ENCODE data around the gene IL10RB. TPM values are rescaled to one million over a fixed set of nuclear protein-coding genes. Genes with fewer than 3 reads are reported as not detected.

IL10RB gene
- total and polyA plus RNA-seq, 2 of the 13 experiments (the other 11 are each of a cell fraction or from before 2014, with no cell fraction given), result 17.4 to 18.2 TPM

- peak; percentile 83; the same call in 1 of the 2 replicates for TF ChIP-seq ZFP91 (CRISPR knock-in tag; IDR thresholded peaks at IDR 0.05; ENCODE audit: borderline replicate concordance)
- TF ChIP-seq, protein P1, sequence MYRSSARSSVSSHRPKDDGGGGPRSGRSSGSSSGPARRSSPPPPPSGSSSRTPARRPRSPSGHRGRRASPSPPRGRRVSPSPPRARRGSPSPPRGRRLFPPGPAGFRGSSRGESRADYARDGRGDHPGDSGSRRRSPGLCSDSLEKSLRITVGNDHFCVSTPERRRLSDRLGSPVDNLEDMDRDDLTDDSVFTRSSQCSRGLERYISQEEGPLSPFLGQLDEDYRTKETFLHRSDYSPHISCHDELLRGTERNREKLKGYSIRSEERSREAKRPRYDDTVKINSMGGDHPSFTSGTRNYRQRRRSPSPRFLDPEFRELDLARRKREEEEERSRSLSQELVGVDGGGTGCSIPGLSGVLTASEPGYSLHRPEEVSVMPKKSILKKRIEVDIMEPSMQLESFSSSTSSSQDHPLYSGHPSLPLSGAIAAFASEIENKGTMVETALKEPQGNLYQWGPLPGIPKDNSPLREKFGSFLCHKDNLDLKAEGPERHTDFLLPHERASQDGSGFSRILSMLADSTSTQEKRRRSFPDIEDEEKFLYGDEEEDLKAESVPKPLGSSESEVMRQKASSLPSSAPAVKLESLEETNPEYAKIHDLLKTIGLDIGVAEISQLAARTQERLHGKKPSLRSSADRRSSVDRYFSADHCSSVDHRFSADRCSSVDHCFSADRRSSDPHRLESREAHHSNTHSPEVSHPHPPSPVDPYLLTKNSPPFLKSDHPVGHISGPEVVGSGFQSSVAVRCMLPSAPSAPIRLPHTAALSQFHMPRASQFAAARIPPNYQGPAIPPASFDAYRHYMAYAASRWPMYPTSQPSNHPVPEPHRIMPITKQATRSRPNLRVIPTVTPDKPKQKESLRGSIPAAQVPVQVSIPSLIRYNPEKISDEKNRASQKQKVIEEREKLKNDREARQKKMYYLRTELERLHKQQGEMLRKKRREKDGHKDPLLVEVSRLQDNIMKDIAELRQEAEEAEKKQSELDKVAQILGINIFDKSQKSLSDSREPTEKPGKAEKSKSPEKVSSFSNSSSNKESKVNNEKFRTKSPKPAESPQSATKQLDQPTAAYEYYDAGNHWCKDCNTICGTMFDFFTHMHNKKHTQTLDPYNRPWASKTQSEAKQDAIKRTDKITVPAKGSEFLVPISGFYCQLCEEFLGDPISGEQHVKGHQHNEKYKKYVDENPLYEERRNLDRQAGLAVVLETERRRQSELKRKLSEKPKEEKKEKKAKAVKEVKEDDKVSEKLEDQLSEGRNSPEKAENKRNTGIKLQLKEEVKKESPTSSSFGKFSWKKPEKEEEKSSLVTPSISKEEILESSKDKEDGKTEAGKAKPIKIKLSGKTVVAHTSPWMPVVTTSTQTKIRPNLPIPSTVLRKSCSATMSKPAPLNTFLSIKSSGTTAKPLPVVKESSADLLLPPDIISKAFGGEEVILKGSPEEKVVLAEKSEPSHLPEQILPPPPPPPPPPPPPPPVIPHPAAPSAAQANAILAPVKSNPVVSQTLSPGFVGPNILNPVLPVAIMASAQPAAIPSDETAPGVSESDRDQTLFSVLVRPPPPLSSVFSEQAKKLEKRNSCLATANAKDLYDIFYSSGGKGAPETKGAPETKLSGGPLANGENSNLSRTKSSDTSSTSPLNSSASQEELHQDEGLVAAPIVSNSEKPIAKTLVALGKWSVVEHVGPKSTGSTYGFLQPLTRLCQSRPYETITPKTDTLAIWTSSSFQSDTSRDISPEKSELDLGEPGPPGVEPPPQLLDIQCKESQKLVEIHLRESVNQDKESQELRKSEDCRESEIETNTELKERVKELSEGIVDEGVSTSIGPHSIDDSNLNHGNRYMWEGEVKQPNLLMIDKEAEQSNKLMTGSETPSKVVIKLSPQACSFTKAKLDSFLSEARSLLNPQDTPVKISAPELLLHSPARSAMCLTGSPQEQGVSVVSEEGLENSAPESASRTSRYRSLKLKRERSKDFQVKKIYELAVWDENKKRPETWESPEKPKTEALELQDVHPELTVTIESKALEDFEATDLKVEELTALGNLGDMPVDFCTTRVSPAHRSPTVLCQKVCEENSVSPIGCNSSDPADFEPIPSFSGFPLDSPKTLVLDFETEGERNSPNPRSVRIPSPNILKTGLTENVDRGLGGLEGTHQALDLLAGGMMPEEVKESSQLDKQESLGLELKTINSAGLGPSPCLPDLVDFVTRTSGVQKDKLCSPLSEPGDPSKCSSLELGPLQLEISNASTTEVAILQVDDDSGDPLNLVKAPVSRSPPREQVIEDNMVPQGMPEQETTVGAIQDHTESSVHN (CRISPR knock-in tag; IDR thresholded peaks at IDR 0.05), result no peak
- peak; percentile 90 for TF ChIP-seq SALL1 (CRISPR knock-in tag; IDR thresholded peaks at IDR 0.05)
- TF ChIP-seq HES4 (CRISPR knock-in tag; IDR thresholded peaks at IDR 0.05; ENCODE audit: borderline replicate concordance), result no peak
- TF ChIP-seq, protein P2, sequence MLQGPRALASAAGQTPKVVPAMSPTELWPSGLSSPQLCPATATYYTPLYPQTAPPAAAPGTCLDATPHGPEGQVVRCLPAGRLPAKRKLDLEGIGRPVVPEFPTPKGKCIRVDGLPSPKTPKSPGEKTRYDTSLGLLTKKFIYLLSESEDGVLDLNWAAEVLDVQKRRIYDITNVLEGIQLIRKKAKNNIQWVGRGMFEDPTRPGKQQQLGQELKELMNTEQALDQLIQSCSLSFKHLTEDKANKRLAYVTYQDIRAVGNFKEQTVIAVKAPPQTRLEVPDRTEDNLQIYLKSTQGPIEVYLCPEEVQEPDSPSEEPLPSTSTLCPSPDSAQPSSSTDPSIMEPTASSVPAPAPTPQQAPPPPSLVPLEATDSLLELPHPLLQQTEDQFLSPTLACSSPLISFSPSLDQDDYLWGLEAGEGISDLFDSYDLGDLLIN (CRISPR knock-in tag; IDR thresholded peaks at IDR 0.05; ENCODE audit: borderline replicate concordance), result peak; percentile 52; the same call in 1 of the 2 replicates
- TF ChIP-seq KLF13 (CRISPR knock-in tag; IDR thresholded peaks at IDR 0.05), result no peak
- no peak; the same call in 1 of the 2 replicates for TF ChIP-seq FOSL2 (CRISPR knock-in tag; IDR thresholded peaks at IDR 0.05)
- TF ChIP-seq MAFF (IDR thresholded peaks at IDR 0.05; ENCODE audit: low read depth, low read length), result no peak
- TF ChIP-seq ZNF891 (CRISPR knock-in tag; IDR thresholded peaks at IDR 0.05), result peak; percentile 81
- peak; percentile 38; the same call in 1 of the 2 replicates for TF ChIP-seq NFYB (CRISPR knock-in tag; IDR thresholded peaks at IDR 0.05)
- no peak; the same call in 1 of the 2 replicates for TF ChIP-seq ZNF782 (CRISPR knock-in tag; IDR thresholded peaks at IDR 0.05; ENCODE audit: borderline replicate concordance)
- TF ChIP-seq ZBTB39 (CRISPR knock-in tag; IDR thresholded peaks at IDR 0.05), result no peak
- peak; percentile 13; the same call in 1 of the 2 replicates for TF ChIP-seq MED1 (CRISPR knock-in tag; IDR thresholded peaks at IDR 0.05)
- 0 out of 2 replicates have a peak, but pooled peaks have one; percentile 8 for TF ChIP-seq ZFAT (CRISPR knock-in tag; conservative IDR thresholded peaks at IDR 0.05)
- TF ChIP-seq ZFP82 (CRISPR knock-in tag; IDR thresholded peaks at IDR 0.05; ENCODE audit: borderline replicate concordance), result no peak
Measured at GRCh38 chr21:33324291-33325221, 58.4 kb downstream of the IL10RB start, which contains the start of gene IFNAR1 (continued).
